Measurements from ENCODE around the gene NAV3. TPM values are rescaled to one million over a fixed set of nuclear protein-coding genes. Genes with fewer than 3 reads are reported as not detected.

The NAV3 gene
- polyA plus RNA-seq, 10 donors, result 11.8 to 24.3 (median 18.0) TPM

DNA sequence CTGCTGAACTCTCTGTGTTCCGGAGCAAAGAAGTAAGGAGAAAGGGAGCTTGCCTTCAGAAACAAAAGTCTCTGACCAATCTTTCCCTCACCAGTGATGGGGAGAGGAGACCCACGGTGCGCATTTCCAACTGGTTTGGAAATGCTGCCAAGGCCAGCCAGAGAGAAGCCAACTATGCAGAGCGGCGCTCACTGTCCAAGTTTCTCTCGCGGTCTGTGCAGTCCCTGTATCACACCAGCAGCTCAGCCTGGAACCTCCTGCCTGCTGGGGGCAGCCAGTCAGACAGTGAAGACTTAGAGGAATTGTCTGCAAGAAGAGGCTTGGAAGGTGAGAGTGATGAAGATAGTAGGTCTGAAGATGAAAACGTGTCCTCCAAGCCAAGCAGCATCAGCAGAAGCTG lies 206.2 kb downstream of the NAV3 start:
- no peak for DNase-seq

DNA sequence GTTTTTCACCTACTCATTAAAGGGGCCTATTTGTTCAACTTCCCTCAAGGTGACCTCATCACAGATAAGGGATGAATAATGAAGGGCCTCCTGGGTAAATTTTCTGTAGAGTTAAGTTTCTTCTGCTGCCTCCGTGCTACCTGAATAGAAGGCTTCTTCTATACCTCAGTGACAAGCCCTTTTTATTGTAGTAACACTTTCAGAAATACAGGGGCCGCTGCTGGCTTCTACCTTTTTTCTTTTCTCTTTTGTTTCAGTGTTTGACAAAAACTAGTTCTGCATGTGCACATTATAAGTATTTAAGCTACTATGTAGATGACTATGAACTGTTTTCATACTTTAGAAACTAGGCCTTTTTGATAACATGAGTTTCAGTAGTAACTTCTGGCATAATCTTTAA lies 207.0 kb downstream of the NAV3 start:
- DNase-seq, result no peak

DNA sequence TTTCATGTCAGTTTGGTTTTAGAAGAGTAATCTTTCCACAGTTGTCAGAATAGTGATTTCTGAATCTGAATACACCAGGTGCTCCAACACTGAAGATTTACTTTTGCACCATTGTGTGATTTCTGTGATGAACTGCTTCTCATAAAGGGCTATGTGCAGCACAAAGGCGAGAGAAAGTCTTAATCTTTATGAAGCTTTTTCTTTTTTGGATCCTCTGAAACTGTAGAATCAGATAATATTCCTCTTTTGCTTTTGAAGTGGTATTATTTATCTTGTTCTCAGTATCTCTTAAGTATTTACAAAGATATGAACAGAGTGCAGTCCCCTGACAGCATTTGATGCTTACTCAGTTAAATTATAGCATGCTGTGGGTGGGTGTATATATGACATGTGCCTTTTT lies 207.8 kb downstream of the NAV3 start:
- DNase-seq, result no peak

DNA sequence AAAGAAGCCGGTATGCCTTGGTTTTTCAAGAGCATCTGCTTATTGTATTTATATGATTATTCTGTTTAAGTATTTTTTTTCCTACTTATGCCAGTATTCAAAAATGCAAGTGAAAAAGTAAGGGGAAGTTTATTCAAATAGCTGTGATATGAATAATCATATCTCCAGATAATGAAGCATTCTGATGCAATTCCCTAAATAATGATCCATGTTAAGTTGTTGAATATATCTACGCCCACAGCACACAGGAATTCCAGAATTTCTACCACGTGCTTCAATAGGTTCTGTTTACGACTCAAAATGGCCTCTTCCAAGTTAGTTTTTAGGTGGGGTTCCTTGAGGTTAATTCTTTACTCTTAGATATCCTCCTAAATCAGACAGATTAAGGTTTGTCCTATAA lies 208.3 kb downstream of the NAV3 start:
- DNase-seq, result no peak

- DNase-seq, result no peak
These were observed 209.4 kb downstream of the NAV3 start for GRCh38 chr12:78040111-78040510.

DNA sequence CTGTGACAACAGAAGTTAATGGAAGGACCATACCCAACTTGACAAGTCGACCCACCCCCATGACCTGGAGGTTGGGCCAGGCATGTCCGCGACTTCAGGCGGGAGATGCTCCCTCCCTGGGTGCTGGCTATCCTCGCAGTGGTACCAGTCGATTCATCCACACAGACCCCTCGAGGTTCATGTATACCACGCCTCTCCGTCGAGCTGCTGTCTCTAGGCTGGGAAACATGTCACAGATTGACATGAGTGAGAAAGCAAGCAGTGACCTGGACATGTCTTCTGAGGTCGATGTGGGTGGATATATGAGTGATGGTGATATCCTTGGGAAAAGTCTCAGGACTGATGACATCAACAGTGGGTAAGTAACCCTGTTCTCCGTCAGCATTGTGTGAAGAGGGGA lies 220.1 kb downstream of the NAV3 start:
- DNase-seq, result no peak

GRCh38 chr12:78055545-78055944 lies 224.9 kb downstream of the NAV3 start:
- no peak for DNase-seq

DNA sequence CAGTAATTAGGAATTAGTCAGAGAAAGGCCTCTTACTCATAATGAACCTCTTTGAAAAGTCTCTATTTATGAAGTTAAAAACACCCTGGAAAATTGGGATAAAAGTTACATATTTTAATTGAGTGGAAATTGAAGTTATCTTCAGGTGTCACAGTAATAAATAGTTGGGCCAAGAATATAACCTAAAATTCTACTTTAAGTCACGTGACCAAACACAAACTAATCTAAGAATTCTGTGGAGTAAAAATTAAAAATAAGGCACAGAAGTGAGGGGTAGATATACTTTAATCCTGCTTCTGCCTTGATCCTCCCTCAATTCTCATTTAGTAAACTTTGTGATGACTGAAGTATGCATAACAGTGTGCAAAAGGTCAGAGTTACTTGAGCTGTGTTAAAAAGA lies 226.4 kb downstream of the NAV3 start:
- no peak for DNase-seq

- DNase-seq, result peak in 1 of 3 donors; percentile 16
These were observed 229.5 kb downstream of the NAV3 start for GRCh38 chr12:78060186-78060585.

GRCh38 chr12:78062786-78063185 lies 232.1 kb downstream of the NAV3 start:
- peak; percentile 23 to 41 (median 30) for DNase-seq

DNA sequence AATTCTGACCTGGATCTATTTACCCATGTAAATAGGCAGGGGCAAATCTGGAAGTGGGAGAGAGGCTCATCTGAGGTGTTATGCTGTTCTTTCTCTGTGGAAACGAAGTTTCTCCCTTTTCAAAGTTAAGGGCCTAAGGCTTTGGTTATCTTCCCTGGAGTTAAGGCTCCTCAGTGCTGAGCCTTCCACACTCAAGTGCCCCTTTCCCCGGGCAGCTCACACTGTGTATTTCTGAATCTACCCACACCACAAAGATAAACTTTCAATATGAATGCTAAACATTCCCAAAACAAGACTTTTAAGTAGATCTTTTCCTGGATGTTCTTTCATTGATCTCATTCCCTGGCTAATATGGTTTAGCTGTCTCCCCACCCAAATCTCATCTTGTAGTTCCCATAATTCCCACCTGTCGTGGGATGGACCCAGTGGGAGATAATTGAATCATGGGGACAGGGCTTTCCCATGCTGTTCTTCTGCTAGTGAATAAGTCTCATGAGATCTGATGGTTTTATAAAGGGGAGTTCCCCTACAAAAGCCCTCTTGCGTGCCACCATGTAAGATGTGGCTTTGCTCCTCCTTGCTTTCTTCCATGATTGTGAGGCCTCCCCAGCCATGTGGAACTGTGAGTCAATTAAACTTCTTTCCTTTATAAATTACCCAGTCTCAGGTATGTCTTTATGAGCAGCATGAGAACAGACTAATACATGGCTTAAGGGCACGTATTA lies 251.1 kb downstream of the NAV3 start:
- no peak for DNase-seq

- DNase-seq, result peak in 1 of 3 donors; percentile 24
These were observed 255.0 kb downstream of the NAV3 start for GRCh38 chr12:78085542-78086182.

- no peak for DNase-seq
These were observed 256.1 kb downstream of the NAV3 start for GRCh38 chr12:78086553-78087362.

DNA sequence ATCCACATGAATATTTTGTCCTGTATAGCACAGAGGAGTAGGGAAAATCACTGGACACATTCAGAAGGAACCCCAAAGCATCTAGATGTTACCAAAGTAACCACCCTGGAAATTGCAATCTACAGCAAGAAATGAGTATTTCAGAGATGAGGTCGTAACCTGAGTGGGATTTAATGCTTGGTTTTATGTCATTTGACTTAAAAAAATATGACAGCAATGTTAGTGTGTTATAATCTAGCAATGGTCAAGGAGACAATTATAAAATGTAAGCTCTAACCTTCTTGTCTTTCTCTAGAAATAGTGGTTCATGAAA lies 256.6 kb downstream of the NAV3 start:
- no peak for DNase-seq

GRCh38 chr12:78088391-78088832 lies 257.7 kb downstream of the NAV3 start:
- DNase-seq, result peak in 1 of 3 donors; percentile 16

DNA sequence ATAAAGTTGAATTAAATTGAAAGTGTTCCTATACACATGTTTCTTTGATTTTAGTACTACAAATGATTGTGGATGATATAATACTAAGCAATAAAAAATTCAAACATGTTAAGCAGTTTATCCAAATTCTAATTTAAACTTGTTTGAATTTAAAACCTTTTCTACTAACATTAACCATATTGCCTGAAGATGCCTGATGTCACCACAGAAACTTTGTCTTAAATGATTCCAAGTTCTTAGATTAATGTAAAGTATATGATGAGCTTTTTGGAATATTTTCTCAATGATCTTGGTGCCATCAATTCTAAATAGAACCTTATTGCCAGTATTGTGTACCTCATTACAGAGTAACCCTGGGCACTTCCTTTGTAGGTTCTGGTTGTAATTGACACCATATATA lies 259.6 kb downstream of the NAV3 start:
- DNase-seq, result no peak

DNA sequence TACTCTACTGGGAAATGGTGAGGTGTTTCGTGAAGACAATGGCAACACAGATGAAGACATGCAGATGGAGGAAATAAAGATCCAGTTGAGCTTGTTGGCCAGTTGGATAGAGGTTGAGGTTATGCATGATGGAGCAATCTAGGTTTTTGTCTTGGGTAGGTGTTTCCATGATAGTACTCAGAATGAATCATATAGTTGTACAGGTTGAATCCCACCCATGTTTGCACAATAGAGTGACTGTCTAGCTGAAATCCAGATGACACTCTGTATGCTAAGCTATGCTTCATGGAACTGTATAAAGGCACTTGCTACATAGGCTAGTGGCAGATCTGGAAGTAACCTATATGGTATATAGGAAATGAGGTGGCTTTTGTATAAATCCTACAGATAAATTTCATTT lies 264.9 kb downstream of the NAV3 start:
- DNase-seq, result no peak

GRCh38 chr12:78096909-78097597 lies 266.4 kb downstream of the NAV3 start:
- DNase-seq, result peak; percentile 65 to 90 (median 80)

GRCh38 chr12:78099806-78100205 lies 269.1 kb downstream of the NAV3 start:
- no peak for DNase-seq

DNA sequence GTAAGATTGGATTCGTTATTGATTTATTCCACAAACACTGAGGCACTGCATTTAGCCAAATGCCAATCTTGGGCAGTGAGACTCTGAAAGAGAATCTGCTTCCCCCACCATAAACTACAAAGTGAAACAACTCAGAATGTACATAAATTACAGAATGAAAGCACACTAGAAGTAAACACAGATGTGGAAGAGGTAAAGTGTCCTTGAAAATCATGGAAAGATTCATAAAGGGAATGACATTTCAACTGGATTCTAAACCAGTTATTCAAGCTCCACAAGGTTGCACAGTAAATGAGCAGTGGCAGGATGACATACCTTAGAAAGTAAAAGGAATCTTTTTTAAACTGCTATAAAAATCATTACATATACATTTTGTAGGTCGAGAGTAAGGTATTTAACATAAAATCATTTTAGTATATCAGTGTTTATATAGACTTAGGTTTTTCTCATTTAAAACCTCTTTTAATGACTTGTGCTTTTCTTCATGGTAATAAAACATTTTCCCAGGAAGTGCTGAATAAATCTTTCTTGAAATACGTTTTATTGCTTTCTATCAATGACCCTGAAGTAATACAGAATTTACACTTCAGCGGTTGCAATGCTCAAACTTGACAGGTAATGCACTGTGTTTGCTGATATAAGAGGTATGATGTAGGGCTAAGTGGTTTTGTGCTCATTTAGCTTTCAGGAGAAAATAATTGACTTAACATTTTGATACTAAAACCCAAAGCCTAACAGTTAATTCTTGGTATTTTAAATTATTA lies 270.6 kb downstream of the NAV3 start:
- no peak for DNase-seq

DNA sequence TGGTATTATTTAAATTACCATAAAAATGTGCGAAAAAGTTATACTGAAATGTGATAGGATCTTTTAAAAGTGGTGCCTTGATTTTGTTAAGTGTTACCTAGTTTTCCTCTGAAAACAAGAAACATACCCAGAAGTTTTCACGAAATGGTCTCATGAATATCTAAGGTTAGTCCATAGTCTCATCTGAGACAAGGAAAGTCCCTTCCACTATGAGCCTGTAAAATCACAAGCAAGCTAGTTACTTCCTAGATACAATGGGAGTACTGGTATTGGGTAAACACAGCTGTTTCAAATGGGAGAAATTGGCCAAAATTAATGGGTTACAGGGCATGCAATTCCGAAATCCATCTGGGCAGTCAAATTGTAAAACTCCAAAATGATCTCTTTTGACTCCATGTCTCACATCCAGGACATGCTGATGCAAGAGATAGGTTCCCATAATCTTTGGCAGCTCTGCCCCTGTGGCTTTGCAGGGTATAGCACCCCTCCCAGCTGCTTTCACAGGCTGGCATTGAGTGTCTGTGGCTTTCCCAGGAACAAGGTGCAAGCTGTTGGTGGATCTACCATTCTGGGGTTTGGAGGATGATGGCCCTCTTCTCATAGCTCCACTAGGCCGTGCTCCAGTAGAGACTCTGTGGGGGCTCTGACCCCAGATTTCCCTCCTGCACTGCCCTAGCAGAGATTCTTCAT lies 271.4 kb downstream of the NAV3 start:
- no peak for DNase-seq
